Fibroblast of skin of scalp (primary cell): ENCODE measurements around the gene MLXIP.

Source experiments
- DNase-seq: peaks from one replicate; pipeline ENCODE4 v3.0.0-alpha.2; 2013

The MLXIP gene

GRCh38 chr12:122126713-122127597 is 48.4 kb downstream of the MLXIP start:
- no peak for DNase-seq

- no peak for DNase-seq
These were observed 49.3 kb downstream of the MLXIP start for GRCh38 chr12:122127839-122128238.

GRCh38 chr12:122128481-122128880 is 49.9 kb downstream of the MLXIP start:
- DNase-seq = no peak

- DNase-seq = no peak
These were observed 50.6 kb downstream of the MLXIP start for GRCh38 chr12:122129131-122129530.

- DNase-seq = no peak
These were observed 51.6 kb downstream of the MLXIP start for GRCh38 chr12:122130150-122130549.

- DNase-seq = no peak
These were observed 54.8 kb downstream of the MLXIP start for GRCh38 chr12:122133192-122133950.

GRCh38 chr12:122135437-122136031 is 57.0 kb downstream of the MLXIP start:
- no peak for DNase-seq

- DNase-seq = no peak
These were observed 58.7 kb downstream of the MLXIP start for GRCh38 chr12:122137229-122137628.

- DNase-seq = no peak
These were observed 59.1 kb downstream of the MLXIP start for GRCh38 chr12:122137681-122138080.

GRCh38 chr12:122138181-122138580 is 59.6 kb downstream of the MLXIP start:
- DNase-seq = no peak

- no peak for DNase-seq
These were observed 60.1 kb downstream of the MLXIP start for GRCh38 chr12:122138616-122139015.

GRCh38 chr12:122139266-122139665 is 60.7 kb downstream of the MLXIP start:
- no peak for DNase-seq

- no peak for DNase-seq
These were observed 61.4 kb downstream of the MLXIP start for GRCh38 chr12:122139941-122140340.

- DNase-seq = no peak
These were observed 62.1 kb downstream of the MLXIP start for GRCh38 chr12:122140467-122141257.

GRCh38 chr12:122141911-122142725 is 63.6 kb downstream of the MLXIP start:
- DNase-seq = no peak

- no peak for DNase-seq
These were observed 64.3 kb downstream of the MLXIP start for GRCh38 chr12:122142857-122143256.

- DNase-seq = no peak
These were observed 66.3 kb downstream of the MLXIP start for GRCh38 chr12:122144885-122145284.

GRCh38 chr12:122145505-122146330 is 67.2 kb downstream of the MLXIP start:
- DNase-seq = no peak

- no peak for DNase-seq
These were observed 69.1 kb downstream of the MLXIP start for GRCh38 chr12:122147514-122148290.

- no peak for DNase-seq
These were observed 70.1 kb downstream of the MLXIP start for GRCh38 chr12:122148657-122149056.
